HG03159 (cell line): ENCODE measurements around the gene NAAA.
"Not testable (repeated sequence)": the region's sequence is repeated elsewhere in the genome, so short reads cannot be mapped to it uniquely, and the experiment has no call there.

ENCODE experiments used
- ATAC-seq: cut with Tn5 transposase; IDR thresholded peaks from one replicate; pipeline ENCODE4 v1.9.1; 2021; ENCODE audit warnings: mild to moderate bottlenecking, moderate library complexity; ENCODE audit not compliant: unreplicated experiment

The NAAA gene

DNA sequence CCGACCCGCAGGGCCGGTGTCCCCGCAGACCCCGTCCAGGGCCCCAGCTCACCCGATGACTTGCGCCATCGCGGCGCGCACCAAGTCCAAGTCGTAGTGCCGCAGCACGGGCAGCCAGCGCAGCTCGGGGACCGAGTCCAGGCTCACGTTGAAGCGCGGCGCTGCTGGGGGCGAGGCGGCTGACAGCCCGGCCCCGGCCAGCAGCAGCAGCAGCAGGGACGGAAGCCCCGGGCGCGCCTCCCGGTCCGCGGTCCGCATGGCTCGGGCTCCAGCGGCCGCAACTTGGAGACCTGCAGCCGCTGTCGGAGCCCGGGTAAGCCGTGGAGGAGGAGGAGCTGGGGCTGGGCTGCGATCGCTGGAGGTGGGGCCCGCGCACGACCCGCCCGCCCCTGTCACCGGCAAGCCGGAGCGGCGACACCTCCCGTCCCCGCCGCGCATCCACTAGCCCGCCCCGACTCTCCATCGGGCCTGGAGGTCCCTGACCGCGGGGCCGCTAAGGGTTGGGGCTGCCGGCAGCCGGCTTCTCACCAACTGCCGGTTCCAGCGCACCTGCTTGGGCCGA is at the start of gene NAAA:
TSS of gene NAAA (minus strand) at position 322 of the 562 bp plus-strand sequence. CDS start at position 258, 64 bp downstream.
- ATAC-seq: peak; percentile 72

DNA sequence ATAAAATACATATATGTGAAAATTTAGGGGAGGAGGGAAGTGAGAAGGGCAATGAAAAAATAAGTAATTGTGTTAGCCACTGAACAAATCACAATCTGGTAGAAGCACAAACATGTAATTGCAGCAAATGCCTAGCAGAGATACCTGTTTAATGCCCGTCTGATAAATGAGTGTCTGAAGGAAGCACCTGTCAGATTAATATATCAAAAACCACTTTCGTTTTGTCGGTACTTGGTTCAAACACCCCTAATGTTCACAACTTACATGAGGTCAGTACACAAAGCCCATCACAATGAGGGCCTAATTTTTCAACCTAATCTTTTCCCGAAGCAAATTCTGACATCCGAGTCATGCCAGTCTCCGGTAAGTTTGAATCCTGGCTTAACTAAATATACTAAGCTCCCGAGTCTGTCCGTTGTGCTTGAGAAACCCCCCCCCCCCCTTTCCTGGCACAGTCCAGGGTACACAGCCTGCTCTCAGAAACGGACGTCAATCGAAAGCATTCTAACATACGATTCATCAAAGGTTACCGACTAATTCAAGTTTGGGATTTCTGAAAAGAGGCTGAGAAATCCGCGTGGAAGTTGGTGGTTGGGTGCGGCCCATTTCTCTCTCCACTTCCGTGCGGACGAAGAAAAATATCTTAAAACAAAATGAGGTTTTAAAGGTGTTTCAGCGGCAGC is 49.2 kb upstream of the NAAA start:
- peak; percentile 2 for ATAC-seq

DNA sequence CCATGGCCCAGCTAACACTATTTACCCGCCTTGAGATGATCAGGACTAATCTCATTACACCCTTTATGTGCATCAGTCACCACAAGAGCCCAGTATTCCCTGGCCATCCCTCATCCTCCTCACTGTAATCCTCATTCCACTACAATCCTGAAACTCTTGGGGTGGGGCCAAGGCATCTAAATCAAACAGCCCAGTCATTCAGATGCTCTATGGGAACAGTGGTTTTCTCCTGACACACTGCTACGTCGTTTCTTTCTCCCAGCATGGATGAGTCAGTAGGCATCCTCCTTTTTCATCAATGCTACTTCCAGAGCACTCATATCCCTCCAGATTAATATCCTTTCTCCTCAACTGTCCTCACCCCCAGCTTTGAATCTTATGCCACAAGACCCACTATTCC is 44.3 kb upstream of the NAAA start:
- ATAC-seq: no peak

DNA sequence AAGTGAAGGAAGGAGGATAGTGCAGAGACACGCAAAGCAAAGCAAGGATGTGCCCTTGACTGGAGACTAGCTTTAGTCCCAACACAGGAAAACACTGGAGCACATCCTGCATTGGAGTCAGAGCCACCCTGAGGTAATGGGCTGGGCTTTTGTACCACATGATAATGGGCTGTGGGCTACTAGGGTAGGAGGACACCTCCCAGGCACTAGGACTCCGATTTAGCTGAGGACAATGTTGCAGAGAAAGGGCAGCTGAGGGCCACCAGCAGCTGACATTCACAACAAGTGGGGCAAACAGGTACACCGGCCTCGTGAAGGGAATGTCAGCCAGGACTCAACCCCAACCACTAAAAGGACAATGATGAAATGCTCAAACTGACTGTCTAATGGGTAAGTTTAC is 39.8 kb upstream of the NAAA start:
- no peak for ATAC-seq

DNA sequence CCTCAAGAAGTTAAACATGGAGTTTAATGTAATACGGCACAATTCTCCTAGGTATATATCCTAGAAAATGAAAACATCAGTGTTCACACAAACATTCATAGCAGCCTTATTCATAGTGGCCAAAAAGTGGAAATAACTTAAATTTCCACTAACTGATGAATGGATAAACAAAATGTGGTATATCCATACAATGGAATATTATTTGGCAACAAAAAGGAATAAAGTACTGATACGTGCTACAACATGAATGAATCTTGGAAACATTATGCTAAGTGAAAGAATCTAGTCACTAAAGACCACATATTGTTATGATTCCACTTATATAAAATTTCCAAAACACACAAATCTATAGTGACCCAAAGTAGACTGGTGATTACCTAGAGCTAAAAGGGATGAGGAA is 35.4 kb upstream of the NAAA start:
- no peak for ATAC-seq

DNA sequence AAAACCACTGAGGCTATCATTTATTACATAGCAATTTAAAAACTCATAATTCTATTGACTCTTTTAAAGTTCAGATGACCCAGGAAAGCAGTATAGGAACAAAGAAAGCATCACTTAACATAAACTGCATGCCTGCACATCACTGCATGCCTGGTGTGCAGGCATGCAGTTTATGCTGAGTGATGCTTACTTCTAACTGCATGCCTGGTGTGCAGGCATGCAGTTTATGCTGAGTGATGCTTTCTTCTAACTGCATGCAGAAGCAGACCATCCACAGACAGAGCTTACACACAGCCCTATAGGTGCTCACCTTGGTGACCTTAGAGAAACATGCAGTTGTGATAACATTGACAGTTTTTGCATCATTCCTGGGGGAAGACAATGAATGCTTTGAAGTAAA is 33.0 kb upstream of the NAAA start:
- ATAC-seq: no peak

DNA sequence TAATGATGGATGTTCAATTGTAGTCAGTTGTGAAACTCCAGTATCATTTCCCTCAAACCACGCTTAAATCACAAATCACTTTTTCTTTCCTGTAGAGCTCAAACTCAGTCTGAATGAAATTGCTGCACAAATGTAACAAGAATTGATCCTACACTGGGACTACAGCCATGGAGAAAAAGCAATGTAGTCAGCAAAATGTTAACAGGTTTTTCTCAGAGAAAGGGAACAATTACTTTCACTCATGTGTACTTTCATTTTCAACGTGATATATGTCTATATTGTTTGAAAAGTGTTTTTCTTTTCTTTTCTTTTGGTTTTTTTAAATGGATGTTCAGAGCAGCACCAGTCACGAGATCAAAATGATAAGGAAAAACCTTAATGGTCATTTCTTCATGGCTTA is 27.3 kb upstream of the NAAA start:
- ATAC-seq: no peak

DNA sequence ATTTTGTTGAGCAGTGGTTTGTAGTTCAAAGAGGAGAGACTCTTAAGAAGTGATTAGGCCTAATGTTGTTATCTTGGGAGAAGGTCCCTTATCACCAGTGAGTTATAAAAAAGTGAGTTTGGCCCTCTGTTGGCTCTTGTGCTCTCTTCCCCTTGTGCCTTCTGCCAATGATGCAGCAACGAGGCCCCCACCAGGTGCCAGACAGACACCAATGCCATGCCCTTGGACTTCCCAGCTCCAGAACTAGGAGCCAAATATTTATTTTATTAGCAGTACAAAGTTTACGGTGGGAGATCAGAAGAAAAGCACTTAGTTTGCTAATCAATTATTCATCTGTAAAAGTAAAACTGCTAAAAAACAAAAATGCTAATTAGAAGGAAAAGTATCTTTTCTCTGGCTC is 22.7 kb upstream of the NAAA start:
- no peak for ATAC-seq

DNA sequence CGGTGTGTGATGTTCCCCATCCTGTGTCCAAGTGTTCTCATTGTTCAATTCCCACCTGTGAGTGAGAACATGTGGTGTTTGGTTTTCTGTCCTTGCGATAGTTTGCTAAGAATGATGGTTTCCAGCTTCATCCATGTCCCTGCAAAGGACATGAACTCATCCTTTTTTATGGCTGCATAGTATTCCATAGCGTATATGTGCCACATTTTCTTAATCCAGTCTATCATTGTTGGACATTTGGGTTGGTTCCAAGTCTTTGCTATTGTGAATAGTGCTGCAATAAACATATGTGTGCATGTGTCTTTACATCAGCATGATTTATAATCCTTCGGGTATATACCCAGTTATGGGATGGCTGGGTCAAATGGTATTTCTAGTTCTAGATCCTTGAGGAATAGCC is 21.3 kb upstream of the NAAA start:
- not testable (repeated sequence) for ATAC-seq

DNA sequence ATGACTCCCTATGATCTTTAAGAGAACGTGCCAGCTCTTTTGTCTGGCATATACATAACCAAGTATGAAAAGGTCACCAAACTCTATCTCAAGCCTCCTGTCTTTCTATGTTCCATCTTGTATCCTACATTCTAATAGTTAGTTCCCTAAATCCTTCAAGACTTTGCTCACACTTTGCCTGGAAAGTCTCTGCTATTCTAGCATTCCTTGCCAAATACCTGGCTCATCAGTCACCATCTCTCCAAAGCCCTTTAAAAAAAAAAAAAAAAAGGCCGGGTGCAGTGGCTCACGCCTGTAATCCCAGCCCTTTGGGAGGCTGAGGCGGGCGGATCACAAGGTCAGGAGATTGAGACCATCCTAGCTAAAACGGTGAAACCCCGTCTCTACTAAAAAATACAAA is 17.7 kb upstream of the NAAA start:
- ATAC-seq: not testable (repeated sequence)

DNA sequence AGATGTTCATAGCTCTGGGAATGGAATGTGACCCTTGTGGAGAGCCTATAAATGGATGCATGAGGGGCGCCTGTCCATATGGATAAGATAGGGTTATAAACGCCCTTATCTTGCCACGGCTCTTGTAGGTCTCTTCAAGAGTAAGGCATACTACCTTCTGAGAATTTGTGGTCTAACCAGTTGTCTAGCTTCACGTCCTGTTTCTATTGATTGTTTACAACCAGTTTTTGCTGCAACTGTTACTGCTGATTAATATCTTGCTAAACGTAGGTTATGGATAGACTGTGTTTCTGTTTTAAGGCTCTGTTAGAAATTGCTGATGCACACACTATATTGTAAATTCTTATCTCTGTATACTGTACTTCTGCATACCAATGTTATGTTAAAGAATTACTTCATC is 14.0 kb upstream of the NAAA start:
- not testable (repeated sequence) for ATAC-seq

DNA sequence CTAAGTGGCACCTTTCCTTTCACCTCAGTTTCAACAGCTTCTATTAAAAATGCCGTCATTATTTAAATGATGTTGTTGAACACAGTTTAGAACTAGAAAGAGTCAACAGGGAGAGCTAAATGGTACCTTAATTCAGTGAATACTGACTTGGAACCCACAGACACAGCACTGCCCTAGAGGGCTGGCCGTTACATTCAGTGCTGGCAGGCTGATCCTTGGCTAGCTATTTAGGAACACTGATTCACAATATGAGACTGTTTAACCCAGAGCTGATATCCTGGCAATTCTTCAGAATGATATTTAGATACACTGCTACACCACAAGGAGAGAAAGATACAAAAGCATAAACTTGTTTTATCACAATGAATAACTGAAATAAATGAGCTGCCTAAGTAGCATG is 12.7 kb upstream of the NAAA start:
- ATAC-seq: no peak

DNA sequence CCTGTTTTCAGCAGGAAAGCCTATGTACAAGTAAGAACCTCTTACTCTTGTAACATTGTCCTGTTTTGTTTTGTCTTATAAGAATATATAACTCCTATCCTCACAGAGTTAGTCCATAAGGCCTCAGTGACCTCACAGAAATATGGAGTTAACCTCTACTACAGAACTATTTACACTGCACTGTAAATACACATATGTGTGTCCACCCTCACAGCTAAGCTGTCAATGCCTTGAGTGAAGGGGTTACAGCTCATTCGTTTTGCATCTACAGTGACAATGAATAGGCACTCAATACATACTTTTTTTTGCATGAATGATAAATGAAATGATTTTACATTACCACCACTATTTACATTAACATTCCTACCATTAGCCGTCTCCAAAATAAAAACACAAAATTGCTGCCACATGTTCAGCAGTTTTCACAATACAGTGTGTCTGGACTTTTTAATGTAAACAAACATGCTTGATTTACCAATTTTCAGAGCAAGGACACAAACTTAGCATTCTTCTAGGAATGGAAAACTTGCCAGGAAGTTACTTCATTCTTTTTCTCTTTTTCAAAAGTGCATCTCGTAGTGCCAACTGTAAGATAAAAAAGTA is 9.5 kb upstream of the NAAA start:
- ATAC-seq: no peak

DNA sequence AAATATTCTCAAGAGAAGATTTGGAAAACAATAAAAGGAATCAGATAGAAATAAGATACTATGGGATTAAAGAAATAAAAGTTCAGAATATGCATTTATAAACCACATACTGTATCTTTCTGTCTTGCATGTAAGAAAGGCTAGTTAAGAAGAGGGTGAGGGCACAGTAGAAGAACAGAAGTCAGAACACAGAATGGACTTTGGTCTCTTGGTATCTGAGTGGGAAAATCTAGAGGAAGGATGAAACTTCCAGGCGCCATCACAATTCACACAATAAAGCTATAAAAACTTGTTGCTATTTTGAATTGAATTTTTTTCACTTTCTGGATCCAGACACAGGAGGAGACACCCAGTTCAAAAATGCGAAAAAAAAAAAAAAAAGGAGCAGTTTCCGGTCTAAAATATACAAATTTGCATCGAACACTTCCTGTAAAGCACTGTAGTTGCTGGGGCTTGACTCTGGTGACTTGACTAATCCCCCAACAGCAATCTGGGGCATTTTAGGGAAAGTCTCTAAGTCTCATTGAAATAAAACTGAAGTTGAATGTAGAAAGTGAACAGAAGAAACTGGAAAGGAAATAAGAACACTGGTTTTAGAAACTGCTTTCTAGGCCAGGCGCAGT is 8.1 kb upstream of the NAAA start:
- peak; percentile 86 for ATAC-seq

DNA sequence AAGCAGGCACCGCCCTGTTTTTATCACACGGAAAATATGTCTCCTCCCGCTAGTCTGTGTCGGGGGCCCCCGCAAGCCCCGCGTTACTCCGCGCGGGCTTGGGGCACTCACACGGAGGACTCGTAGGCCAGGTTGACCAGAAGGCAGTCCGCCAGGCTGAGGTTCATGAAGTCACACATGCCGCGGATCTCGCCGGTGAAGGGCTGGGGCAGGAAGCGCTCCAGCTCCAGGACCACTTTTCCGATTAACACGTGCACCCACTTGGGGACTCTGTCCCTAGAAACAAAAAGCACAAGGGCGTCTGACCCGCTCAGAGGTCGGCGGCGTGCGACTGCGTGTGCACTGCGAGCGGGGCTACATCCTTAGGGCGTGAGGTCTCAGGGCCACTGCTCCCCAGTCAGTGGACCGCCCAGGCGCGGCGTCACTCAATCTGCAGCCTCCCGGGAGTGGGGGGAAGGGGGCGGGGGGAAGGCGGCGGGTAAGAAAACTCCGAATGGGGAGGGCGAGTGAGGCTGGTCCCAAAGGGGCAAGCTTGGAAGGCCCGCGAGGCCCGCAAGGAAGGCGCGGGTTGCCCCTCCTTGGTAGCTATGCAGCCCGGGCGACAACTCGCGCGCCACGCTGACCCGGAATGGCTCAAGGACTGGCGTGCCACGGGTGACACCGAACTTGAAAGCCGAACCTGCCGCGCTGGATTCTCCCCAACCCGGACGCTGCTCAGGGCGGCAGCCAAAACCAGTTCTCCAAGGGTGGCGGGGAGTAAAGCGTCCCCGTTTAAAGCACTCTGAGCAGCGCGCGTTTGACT is 722 bp downstream of the NAAA start:
- peak; percentile 51 for ATAC-seq

DNA sequence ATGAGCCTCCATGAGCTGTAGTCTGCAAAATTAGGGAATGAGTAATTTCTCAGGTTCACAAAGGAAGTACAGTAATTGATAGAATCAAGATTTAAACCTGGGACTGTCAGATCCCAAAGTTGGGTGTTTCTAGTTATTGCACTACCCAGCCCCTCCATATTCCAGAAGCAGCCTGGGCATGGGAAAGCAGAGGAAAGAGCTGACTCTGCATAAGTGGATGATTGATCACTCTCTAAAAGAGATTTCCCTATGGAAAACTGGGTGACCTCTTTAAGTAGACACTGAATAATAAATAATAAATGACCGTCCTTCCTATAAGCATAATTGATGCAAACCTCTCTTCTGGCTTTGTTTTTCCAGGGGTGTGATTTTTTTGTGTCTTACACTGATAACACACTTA is 5.2 kb downstream of the NAAA start:
- no peak for ATAC-seq

DNA sequence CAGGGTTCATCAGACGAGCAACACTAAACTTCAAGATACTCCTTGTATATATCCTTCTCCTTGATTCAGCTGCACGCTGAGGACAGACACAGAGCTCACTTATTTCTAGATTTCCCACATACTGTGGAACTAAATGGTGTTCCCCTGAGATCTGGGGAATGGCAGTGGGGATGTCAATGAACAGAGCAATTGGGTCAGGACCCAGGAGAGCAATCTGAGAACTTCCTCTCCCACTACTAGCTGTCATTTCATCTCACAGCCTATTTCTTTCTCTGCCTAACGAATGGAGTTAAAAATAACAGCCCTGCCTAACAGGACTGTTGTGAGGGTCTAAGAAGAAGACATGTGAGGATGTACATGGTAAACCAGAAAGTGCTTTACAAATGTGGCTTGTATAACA is 10.7 kb downstream of the NAAA start:
- ATAC-seq: no peak

DNA sequence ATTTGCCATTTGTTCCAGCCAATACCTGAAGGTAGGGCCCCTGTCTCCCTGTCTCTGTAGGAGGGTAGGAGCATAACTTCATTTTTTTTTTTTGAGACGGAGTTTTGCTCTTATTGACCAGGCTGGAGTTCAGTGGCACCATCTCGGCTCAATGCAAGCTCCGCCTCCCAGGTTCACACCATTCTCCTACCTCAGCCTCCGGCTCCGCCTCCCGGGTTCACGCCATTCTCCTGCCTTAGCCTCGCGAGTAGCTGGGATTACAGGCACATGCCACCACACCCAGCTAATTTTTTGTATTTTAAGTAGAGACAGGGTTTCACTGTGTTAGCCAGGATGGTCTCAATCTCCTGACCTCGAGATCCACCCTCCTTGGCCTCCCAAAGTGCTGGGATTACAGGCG is 15.9 kb downstream of the NAAA start:
- ATAC-seq: not testable (repeated sequence)

DNA sequence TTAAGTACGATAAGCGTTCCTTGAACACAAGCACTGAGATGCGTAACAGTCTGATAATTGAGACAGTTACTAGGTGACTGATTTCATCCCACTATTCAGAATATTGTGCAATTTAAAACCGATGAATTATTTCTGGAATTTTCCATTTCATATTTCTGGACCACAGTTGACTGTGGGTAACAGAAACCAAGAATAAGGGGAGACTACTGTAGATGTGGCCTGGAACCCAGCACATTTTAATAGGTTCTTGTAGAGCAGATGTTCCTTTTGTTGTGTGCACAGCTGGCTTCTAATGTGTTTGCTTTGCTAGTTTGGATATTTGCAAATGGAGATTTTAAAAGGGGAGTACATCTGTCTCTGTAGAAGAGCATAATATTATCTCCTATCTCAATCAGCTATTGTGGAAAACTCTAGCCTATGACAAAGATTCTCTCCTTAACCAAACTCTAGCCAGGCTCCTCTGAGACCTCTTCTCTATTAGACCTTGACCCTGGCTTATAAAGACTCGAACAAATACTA is 16.4 kb downstream of the NAAA start:
- ATAC-seq: no peak

DNA sequence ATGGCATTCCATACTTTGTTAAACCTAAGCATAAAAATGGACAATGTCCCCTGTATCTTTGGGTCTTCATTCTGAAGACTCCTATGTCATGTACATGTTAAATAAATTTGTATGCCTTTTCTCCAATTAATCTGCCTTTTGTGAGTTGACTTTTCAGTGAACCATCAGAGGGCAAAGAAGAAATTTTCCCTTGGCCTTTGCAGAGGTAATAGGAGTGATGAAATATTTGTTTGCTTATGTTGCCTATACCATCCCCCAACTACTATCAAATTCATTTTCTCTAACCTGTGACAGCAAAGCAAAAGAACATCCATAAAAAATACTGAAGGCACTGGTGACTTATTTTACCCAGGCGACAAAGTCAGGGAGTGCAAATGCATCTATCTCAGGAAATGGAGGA is 18.2 kb downstream of the NAAA start:
- no peak for ATAC-seq

DNA sequence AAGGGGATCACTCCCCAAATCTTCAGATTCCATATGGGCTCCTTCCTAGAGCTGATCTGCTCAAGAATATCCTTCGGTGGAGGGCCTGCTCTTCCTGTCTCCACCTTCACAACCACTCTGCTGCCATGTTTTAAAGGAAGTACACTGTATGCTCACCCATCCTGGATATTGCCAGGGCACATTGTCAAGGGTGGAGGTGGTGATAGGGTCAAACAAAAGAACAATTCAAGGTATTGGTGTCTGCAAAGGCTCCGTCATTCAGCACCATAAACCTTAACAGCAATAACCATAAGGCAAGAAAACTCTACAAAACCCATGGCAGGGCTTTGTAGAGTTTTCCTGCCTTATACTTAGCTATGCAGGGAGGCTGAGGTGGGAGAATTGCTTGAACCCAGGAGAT is 18.9 kb downstream of the NAAA start:
- ATAC-seq: no peak
